ENCODE measurements around the gene CFAP92.
"Not testable (repeated sequence)": the region's sequence is repeated elsewhere in the genome, so short reads cannot be mapped to it uniquely, and the experiment has no call there.

Gene CFAP92

DNA sequence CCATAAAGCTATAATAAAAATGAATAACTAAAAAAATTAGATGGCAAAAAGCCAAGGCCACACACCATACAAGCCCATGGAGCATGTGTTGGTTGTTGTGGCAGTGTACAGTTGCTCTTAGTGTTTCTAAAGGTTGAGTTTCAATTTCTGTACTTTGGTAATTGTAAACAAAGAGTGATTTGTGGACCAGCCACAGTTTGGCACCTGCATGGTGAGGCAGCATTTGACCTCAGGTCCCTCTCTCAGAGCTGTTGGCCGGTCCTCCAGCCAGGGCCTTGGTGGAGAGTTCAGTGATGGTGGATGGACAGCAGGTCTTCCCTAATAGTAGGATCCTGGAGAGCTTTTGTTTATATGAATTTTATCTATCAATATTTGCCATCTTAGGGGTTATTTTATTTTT is 108.9 kb downstream of the CFAP92 start:
- POLR2A ChIA-PET = no interaction called here
- peaks cover 6 to 68% (median 43%) of the 10 kb centered on the region in 4 experiments for H3K36me3 ChIP-seq (ENCODE audit: control insufficient read depth in 4 of 4, insufficient read depth in 4 of 4, low read length in 3 of 4)
- no peaks in the 10 kb centered on the region for H3K9me3 ChIP-seq (ENCODE audit: control extremely low read depth in 1 of 5, control insufficient read depth in 4 of 5, insufficient read depth in 2 of 5, low read depth in 1 of 5, low read length in 4 of 5)
- whole genome bisulfite sequencing (ENCODE audit: insufficient coverage) = no CpG with 5 or more reads among the region's 1 CpG
- peaks cover 0 to 23% (median 15%) of the 10 kb centered on the region in 4 experiments for H3K4me1 ChIP-seq (ENCODE audit: control extremely low read depth in 1 of 4, control insufficient read depth in 4 of 4, insufficient read depth in 4 of 4, low read length in 3 of 4)
- no peak for DNase-seq
- no peak overlapping the region for H3K27ac ChIP-seq (ENCODE audit: insufficient read depth in 1 of 2, low read depth in 1 of 2, low read length in 2 of 2, poor library complexity in 1 of 2, severe bottlenecking in 2 of 2)
- H3K4me3 ChIP-seq (ENCODE audit: control insufficient read depth in 1 of 7, extremely low read depth in 1 of 7, insufficient read depth in 4 of 7, low read depth in 2 of 7, low read length in 6 of 7) = no peak overlapping the region
- no peaks in the 10 kb centered on the region for H3K27me3 ChIP-seq (replicated peaks in 2 of 5; ENCODE audit: control insufficient read depth in 4 of 5, insufficient read depth in 5 of 5, low read length in 4 of 5)
- CTCF ChIA-PET = interaction anchor here (1.2 to 1.9 kb wide), 4 partner anchors 8 to 40 kb away, joined by 3 to 5 read pairs (median 4); no protein-coding TSS in a partner anchor

DNA sequence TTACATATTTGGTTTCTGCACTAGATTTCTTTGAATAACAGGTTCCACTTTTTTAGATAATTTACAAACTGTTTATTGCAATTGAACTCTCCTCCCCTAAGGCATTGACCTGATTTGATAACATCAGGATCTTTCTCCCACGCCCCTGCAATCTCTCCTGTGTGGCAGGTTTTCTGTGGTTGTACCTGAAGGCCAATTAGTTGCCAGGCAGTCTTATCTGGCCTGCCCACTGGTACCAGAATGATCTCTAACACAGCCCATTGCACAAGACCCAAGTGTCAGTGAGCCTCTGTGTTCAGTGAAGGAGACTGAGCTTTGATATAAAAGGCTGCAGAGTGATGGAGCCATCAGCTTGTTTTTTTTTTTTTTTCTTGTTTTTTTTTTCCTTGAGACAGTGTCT is 111.2 kb downstream of the CFAP92 start:
- Histone ChIP-seq H3K36me3 (ENCODE audit: control insufficient read depth in 4 of 4, insufficient read depth in 4 of 4, low read length in 3 of 4) (peaks cover 2 to 55% (median 36%) of the 10 kb centered on the region in 4 experiments), H3K27ac (ENCODE audit: insufficient read depth in 1 of 2, low read depth in 1 of 2, low read length in 2 of 2, poor library complexity in 1 of 2, severe bottlenecking in 2 of 2) (no peak overlapping the region), H3K4me1 (ENCODE audit: control extremely low read depth in 1 of 4, control insufficient read depth in 4 of 4, insufficient read depth in 4 of 4, low read length in 3 of 4) (peaks cover 8 to 42% (median 34%) of the 10 kb centered on the region in 4 experiments), H3K4me3 (ENCODE audit: control insufficient read depth in 1 of 7, extremely low read depth in 1 of 7, insufficient read depth in 4 of 7, low read depth in 2 of 7, low read length in 6 of 7) (no peak overlapping the region), H3K9me3 (ENCODE audit: control extremely low read depth in 1 of 5, control insufficient read depth in 4 of 5, insufficient read depth in 2 of 5, low read depth in 1 of 5, low read length in 4 of 5) (no peaks in the 10 kb centered on the region), H3K27me3 (replicated peaks in 2 of 5; ENCODE audit: control insufficient read depth in 4 of 5, insufficient read depth in 5 of 5, low read length in 4 of 5) (no peaks in the 10 kb centered on the region)
- DNase-seq = no peak
- ChIA-PET POLR2A (no interaction called here), CTCF (interaction anchor here (0.8 to 1.9 kb wide), 4 partner anchors 10 to 214 kb away, joined by 3 to 4 read pairs (median 4); no protein-coding TSS in a partner anchor)
- 88% methylated on average over 1 of the region's 1 CpG for whole genome bisulfite sequencing (ENCODE audit: insufficient coverage)

DNA sequence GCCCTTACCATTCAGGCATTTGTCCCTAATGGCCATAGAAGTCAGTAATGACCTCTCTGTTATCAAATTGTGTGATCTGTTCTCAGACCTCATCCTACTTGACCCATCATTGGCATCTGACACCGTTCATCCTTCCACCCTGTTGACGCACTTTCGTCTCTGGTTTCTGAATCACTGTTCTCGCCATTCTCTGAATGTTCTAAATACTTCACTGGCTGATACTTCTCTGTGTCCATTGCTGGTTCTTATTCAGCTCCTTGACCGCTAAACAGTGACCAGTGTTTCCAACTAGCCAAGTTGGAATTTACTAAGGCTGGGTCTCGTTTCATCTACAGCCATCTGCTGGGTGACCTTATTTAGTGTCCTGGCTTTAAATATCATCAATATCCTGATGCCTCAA is 112.3 kb downstream of the CFAP92 start:
- Histone ChIP-seq H3K27me3 (replicated peaks in 2 of 5; ENCODE audit: control insufficient read depth in 4 of 5, insufficient read depth in 5 of 5, low read length in 4 of 5) (no peaks in the 10 kb centered on the region), H3K27ac (ENCODE audit: insufficient read depth in 1 of 2, low read depth in 1 of 2, low read length in 2 of 2, poor library complexity in 1 of 2, severe bottlenecking in 2 of 2) (no peak overlapping the region), H3K4me3 (ENCODE audit: control insufficient read depth in 1 of 7, extremely low read depth in 1 of 7, insufficient read depth in 4 of 7, low read depth in 2 of 7, low read length in 6 of 7) (no peak overlapping the region), H3K4me1 (ENCODE audit: control extremely low read depth in 1 of 4, control insufficient read depth in 4 of 4, insufficient read depth in 4 of 4, low read length in 3 of 4) (peaks cover 8 to 42% (median 34%) of the 10 kb centered on the region in 4 experiments), H3K36me3 (ENCODE audit: control insufficient read depth in 4 of 4, insufficient read depth in 4 of 4, low read length in 3 of 4) (peaks cover 0 to 45% (median 32%) of the 10 kb centered on the region in 4 experiments), H3K9me3 (ENCODE audit: control extremely low read depth in 1 of 5, control insufficient read depth in 4 of 5, insufficient read depth in 2 of 5, low read depth in 1 of 5, low read length in 4 of 5) (no peaks in the 10 kb centered on the region)
- no peak for DNase-seq
- 95% methylated on average over 6 of the region's 6 CpGs for WGBS (ENCODE audit: insufficient coverage)
- ChIA-PET CTCF (interaction anchor here (1.2 to 3.0 kb wide), 2 partner anchors 12 to 36 kb away, joined by 3 to 8 read pairs; no protein-coding TSS in a partner anchor), POLR2A (no interaction called here)

DNA sequence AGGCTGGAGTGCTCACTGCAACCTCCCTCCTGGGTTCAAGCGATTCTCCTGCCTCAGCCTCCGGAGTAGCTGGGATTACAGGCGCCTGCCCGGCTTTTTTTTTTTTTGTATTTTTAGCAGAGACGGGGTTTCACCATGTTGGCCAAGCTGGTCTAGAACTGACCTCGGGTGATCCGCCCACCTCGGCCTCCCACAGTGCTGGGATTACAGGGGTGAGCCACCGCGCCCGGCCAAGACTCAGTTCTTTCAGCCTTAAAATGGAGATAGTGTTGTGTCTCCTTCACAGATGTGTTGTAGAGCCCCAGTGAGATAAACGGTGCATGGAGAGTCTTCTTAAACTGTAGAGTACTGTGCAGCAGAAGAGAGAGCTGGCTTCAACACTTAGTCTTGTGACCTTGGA is 113.4 kb downstream of the CFAP92 start:
- not testable (repeated sequence) for H3K27me3 ChIP-seq (replicated peaks in 2 of 5; ENCODE audit: control insufficient read depth in 4 of 5, insufficient read depth in 5 of 5, low read length in 4 of 5); DNase-seq; H3K9me3 ChIP-seq (ENCODE audit: control extremely low read depth in 1 of 5, control insufficient read depth in 4 of 5, insufficient read depth in 2 of 5, low read depth in 1 of 5, low read length in 4 of 5)
- WGBS (ENCODE audit: insufficient coverage) = 93% methylated on average over 9 of the region's 12 CpGs
- Histone ChIP-seq H3K4me3 (ENCODE audit: control insufficient read depth in 1 of 7, extremely low read depth in 1 of 7, insufficient read depth in 4 of 7, low read depth in 2 of 7, low read length in 6 of 7) (peak overlapping the region in 4 of 7 experiments; percentile 84 to 99 (median 85)), H3K27ac (ENCODE audit: insufficient read depth in 1 of 2, low read depth in 1 of 2, low read length in 2 of 2, poor library complexity in 1 of 2, severe bottlenecking in 2 of 2) (peak overlapping the region in 1 of 2 experiments; percentile 97), H3K4me1 (ENCODE audit: control extremely low read depth in 1 of 4, control insufficient read depth in 4 of 4, insufficient read depth in 4 of 4, low read length in 3 of 4) (peaks cover 8 to 48% (median 37%) of the 10 kb centered on the region in 4 experiments), H3K36me3 (ENCODE audit: control insufficient read depth in 4 of 4, insufficient read depth in 4 of 4, low read length in 3 of 4) (peaks cover 0 to 43% (median 28%) of the 10 kb centered on the region in 4 experiments)
- CTCF ChIA-PET = interaction anchor here (0.8 to 5.8 kb wide), 6 partner anchors 13 to 282 kb away, joined by 3 to 34 read pairs (median 3); no protein-coding TSS in a partner anchor
- POLR2A ChIA-PET = interaction anchor here (0.6 kb wide), 1 partner anchor 404 kb away, joined by 3 read pairs; no protein-coding TSS in a partner anchor

DNA sequence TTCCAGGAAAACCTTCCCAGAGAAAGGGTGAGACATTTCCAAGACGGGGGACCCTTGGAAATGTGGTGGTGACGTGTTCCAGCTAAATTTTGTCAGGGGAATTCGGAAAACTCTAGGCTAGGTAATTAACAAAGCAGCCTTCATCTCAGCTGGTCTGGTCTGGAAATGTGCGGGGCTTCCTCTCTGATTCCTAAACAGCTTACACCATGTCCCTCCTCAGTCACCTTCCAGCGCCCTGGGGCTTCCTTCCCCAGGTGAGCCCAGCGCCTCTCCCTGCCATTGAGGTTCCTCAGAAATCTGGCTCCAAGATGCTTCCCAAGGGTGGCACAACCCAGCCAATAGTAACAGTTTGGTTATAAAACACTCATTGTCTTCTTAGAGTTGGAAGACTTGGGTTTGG is 113.9 kb downstream of the CFAP92 start:
- peak in 1 of 3 donors; percentile 20 for DNase-seq
- 0% methylated on average over 3 of the region's 6 CpGs for WGBS (ENCODE audit: insufficient coverage)

DNA sequence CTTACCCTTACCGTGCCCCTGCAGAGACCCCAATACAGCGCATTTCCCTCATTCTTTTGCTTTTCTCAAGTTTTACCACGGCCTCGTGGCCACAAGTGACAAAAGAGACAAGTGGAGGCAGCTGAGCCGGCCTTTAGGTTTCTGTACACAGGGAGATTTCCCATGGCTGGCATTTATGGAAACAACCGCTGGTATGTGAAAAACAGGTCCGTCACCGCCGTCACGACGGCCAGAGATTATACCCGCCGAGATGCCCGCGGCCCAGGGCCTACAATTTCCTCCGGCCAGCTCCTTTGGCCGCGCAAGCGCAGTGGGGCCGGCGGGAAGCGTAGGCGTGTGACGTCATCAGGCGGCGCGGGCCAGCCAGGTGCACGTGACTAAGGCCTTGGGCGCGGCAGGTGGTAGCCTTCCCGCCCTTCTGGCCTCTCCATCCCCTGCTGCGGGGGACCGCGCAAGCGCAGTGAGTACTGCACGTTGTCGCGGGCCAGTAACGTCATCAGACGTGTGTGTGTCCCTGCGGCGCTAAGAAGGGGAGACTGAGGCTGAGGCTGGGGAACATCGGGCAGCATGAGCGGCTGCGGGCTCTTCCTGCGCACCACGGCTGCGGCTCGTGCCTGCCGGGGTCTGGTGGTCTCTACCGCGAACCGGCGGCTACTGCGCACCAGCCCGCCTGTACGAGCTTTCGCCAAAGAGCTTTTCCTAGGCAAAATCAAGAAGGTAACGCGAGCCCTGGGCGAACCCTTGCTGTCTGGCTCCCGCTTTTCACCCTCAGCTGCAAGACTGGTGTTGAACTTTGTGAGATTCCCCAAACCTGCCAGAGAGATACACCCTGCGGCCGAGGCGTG is 114.5 kb downstream of the CFAP92 start, which contains the start of gene ACAD9:
Gene ACAD9, plus strand, starts transcription at position 496 of the 845 bp plus-strand sequence. Its CDS starts 72 bp downstream, at position 568.
- no peaks in the 10 kb centered on the region for H3K9me3 ChIP-seq (ENCODE audit: control extremely low read depth in 1 of 5, control insufficient read depth in 4 of 5, insufficient read depth in 2 of 5, low read depth in 1 of 5, low read length in 4 of 5)
- peak within 1 kb of the TSS; percentile 97 for H3K27ac ChIP-seq (ENCODE audit: insufficient read depth in 1 of 2, low read depth in 1 of 2, low read length in 2 of 2, poor library complexity in 1 of 2, severe bottlenecking in 2 of 2)
- H3K36me3 ChIP-seq (ENCODE audit: control insufficient read depth in 4 of 4, insufficient read depth in 4 of 4, low read length in 3 of 4) = peaks cover 0 to 32% (median 23%) of the 10 kb centered on the region in 4 experiments
- peaks cover 8 to 50% (median 40%) of the 10 kb centered on the region in 4 experiments for H3K4me1 ChIP-seq (ENCODE audit: control extremely low read depth in 1 of 4, control insufficient read depth in 4 of 4, insufficient read depth in 4 of 4, low read length in 3 of 4)
- POLR2A ChIA-PET = interaction anchor here (0.6 to 1.3 kb wide), 3 partner anchors 14 to 70 kb away, joined by 3 read pairs; no protein-coding TSS in a partner anchor
- DNase-seq = peak; percentile 97 to 98 (median 97)
- CTCF ChIA-PET = interaction anchor here (0.8 to 5.8 kb wide), 9 partner anchors 8 to 196 kb away, joined by 3 to 34 read pairs (median 4); no protein-coding TSS in a partner anchor
- H3K4me3 ChIP-seq (ENCODE audit: control insufficient read depth in 1 of 7, extremely low read depth in 1 of 7, insufficient read depth in 4 of 7, low read depth in 2 of 7, low read length in 6 of 7) = peak within 1 kb of the TSS; percentile 63 to 99 (median 85)
- H3K27me3 ChIP-seq (replicated peaks in 2 of 5; ENCODE audit: control insufficient read depth in 4 of 5, insufficient read depth in 5 of 5, low read length in 4 of 5) = no peaks in the 10 kb centered on the region
- WGBS (ENCODE audit: insufficient coverage) = under 1% methylated on average over 65 of the region's 65 CpGs

More for the DNA sequence above, 113.9 kb downstream of the CFAP92 start:
- no peaks in the 10 kb centered on the region for H3K9me3 ChIP-seq (ENCODE audit: control extremely low read depth in 1 of 5, control insufficient read depth in 4 of 5, insufficient read depth in 2 of 5, low read depth in 1 of 5, low read length in 4 of 5)
- POLR2A ChIA-PET = interaction anchor here (0.6 kb wide), 1 partner anchor 404 kb away, joined by 3 read pairs; no protein-coding TSS in a partner anchor
- H3K27me3 ChIP-seq (replicated peaks in 2 of 5; ENCODE audit: control insufficient read depth in 4 of 5, insufficient read depth in 5 of 5, low read length in 4 of 5) = no peaks in the 10 kb centered on the region
- peaks cover 0 to 39% (median 25%) of the 10 kb centered on the region in 4 experiments for H3K36me3 ChIP-seq (ENCODE audit: control insufficient read depth in 4 of 4, insufficient read depth in 4 of 4, low read length in 3 of 4)
- CTCF ChIA-PET = interaction anchor here (0.8 to 5.8 kb wide), 6 partner anchors 13 to 283 kb away, joined by 3 to 34 read pairs (median 6); no protein-coding TSS in a partner anchor
- peak overlapping the region; percentile 97 for H3K27ac ChIP-seq (ENCODE audit: insufficient read depth in 1 of 2, low read depth in 1 of 2, low read length in 2 of 2, poor library complexity in 1 of 2, severe bottlenecking in 2 of 2)
- H3K4me1 ChIP-seq (ENCODE audit: control extremely low read depth in 1 of 4, control insufficient read depth in 4 of 4, insufficient read depth in 4 of 4, low read length in 3 of 4) = peaks cover 8 to 50% (median 40%) of the 10 kb centered on the region in 4 experiments
- H3K4me3 ChIP-seq (ENCODE audit: control insufficient read depth in 1 of 7, extremely low read depth in 1 of 7, insufficient read depth in 4 of 7, low read depth in 2 of 7, low read length in 6 of 7) = peak overlapping the region; percentile 63 to 99 (median 85)
